ENCODE data around the gene GAMT.

Gene GAMT

GRCh38 chr19:1390890-1391423 is 10.4 kb downstream of the GAMT start:
- Histone ChIP-seq H3K27me3 (replicated peaks) (no peaks in the 10 kb centered on the region), H3K36me3 (replicated peaks) (peaks cover 40% of the 10 kb centered on the region), H3K27ac (no peak overlapping the region), H3K4me3 (ENCODE audit: low read depth, low read length) (no peak overlapping the region)
- no peak for TF ChIP-seq CTCF (IDR thresholded peaks at IDR 0.05; ENCODE audit: low read depth, low read length, missing control alignments)
- in situ Hi-C loops (cut with HindIII; ENCODE audit: low pct_ligation_motif_present, low sequenced_read_pairs) = no loop called here
- no peak for DNase-seq

- TF ChIP-seq CTCF (IDR thresholded peaks at IDR 0.05; ENCODE audit: low read depth, low read length, missing control alignments) = no peak
- Histone ChIP-seq H3K27ac (no peak overlapping the region), H3K27me3 (replicated peaks) (no peaks in the 10 kb centered on the region), H3K4me3 (ENCODE audit: low read depth, low read length) (no peak overlapping the region), H3K36me3 (replicated peaks) (peaks cover 40% of the 10 kb centered on the region)
- DNase-seq = no peak
- in situ Hi-C loops (cut with HindIII; ENCODE audit: low pct_ligation_motif_present, low sequenced_read_pairs) = no loop called here
Observed at GRCh38 chr19:1389033-1389940, 12.1 kb downstream of the GAMT start.

- in situ Hi-C loops (cut with HindIII; ENCODE audit: low pct_ligation_motif_present, low sequenced_read_pairs) = no loop called here
- no peak for TF ChIP-seq CTCF (IDR thresholded peaks at IDR 0.05; ENCODE audit: low read depth, low read length, missing control alignments)
- DNase-seq = no peak
- Histone ChIP-seq H3K27me3 (replicated peaks) (no peaks in the 10 kb centered on the region), H3K27ac (no peak overlapping the region), H3K36me3 (replicated peaks) (peaks cover 38% of the 10 kb centered on the region), H3K4me3 (ENCODE audit: low read depth, low read length) (no peak overlapping the region)
Observed at GRCh38 chr19:1388637-1389026, 12.7 kb downstream of the GAMT start.

- Histone ChIP-seq H3K36me3 (replicated peaks) (peaks cover 31% of the 10 kb centered on the region), H3K4me3 (ENCODE audit: low read depth, low read length) (no peak overlapping the region), H3K27me3 (replicated peaks) (no peaks in the 10 kb centered on the region), H3K27ac (no peak overlapping the region)
- no peak for TF ChIP-seq CTCF (IDR thresholded peaks at IDR 0.05; ENCODE audit: low read depth, low read length, missing control alignments)
- DNase-seq = no peak
- in situ Hi-C loops (cut with HindIII; ENCODE audit: low pct_ligation_motif_present, low sequenced_read_pairs) = no loop called here
Observed at GRCh38 chr19:1387684-1388636, 13.4 kb downstream of the GAMT start.

- no peak for DNase-seq
- Histone ChIP-seq H3K4me3 (ENCODE audit: low read depth, low read length) (no peak overlapping the region), H3K27me3 (replicated peaks) (no peaks in the 10 kb centered on the region), H3K36me3 (replicated peaks) (peaks cover 23% of the 10 kb centered on the region), H3K27ac (no peak overlapping the region)
- in situ Hi-C loops (cut with HindIII; ENCODE audit: low pct_ligation_motif_present, low sequenced_read_pairs) = no loop called here
- no peak for TF ChIP-seq CTCF (IDR thresholded peaks at IDR 0.05; ENCODE audit: low read depth, low read length, missing control alignments)
Observed at GRCh38 chr19:1386945-1387683, 14.2 kb downstream of the GAMT start.

All from brain microvascular endothelial cell (primary cell).